Common myeloid progenitor, CD34-positive (primary cell): ENCODE measurements around the gene TCF25.

Experiments
- CTCF ChIA-PET: fragments of 350-600 bp; sonication (Branson Sonifier 250); formaldehyde crosslinking; loops from one replicate; lab custom pipeline; 2021; ENCODE audit warnings: antibody characterized with exemption; lab: Charles Lee
- POLR2A ChIA-PET: fragments of 350-600 bp; sonication (Branson Sonifier 250); formaldehyde crosslinking; loops from one replicate; lab custom pipeline; 2021; ENCODE audit warnings: antibody characterized with exemption; lab: Charles Lee
- DNase-seq, 3 donors: peaks; one replicate each; pipeline versions ENCODE4 v3.0.0 to v3.0.0-alpha.2; 2013
- H3K27ac ChIP-seq, 2 experiments: 1 replicate in 1 of 2; 2 replicates in 1 of 2; pipeline ENCODE4 v1.7.0; 2013; ENCODE audit warnings: inconsistent platforms in 2 of 2, low read length in 2 of 2, mild to moderate bottlenecking in 2 of 2, low read depth in 1 of 2, moderate library complexity in 1 of 2; ENCODE audit not compliant: severe bottlenecking in 2 of 2, insufficient read depth in 1 of 2, poor library complexity in 1 of 2
- H3K27me3 ChIP-seq, 5 experiments: replicated peaks in 2 of 5; 1 replicate in 3 of 5; 2 replicates in 2 of 5; pipeline versions ENCODE4 v1.6.1 to v1.7.0; 2013; ENCODE audit warnings: low read length in 4 of 5, mild to moderate bottlenecking in 2 of 5, moderate library complexity in 2 of 5, inconsistent platforms in 1 of 5; ENCODE audit not compliant: insufficient read depth in 5 of 5, control insufficient read depth in 4 of 5
- H3K36me3 ChIP-seq, 4 experiments: 1 replicate in 2 of 4; 2 replicates in 2 of 4; pipeline versions ENCODE4 v1.6.1 to v1.7.0; 2013; ENCODE audit warnings: low read length in 3 of 4, control low read depth in 1 of 4, mild to moderate bottlenecking in 1 of 4; ENCODE audit not compliant: control insufficient read depth in 4 of 4, insufficient read depth in 4 of 4
- H3K4me1 ChIP-seq, 4 experiments: 1 replicate in 3 of 4; 2 replicates in 1 of 4; pipeline versions ENCODE4 v1.6.1 to v1.7.1; 2013; ENCODE audit warnings: low read length in 3 of 4, mild to moderate bottlenecking in 3 of 4, control low read depth in 1 of 4, inconsistent platforms in 1 of 4, moderate library complexity in 1 of 4; ENCODE audit not compliant: control insufficient read depth in 4 of 4, insufficient read depth in 4 of 4; ENCODE audit errors: control extremely low read depth in 1 of 4
- H3K4me3 ChIP-seq, 7 experiments: 1 replicate in 4 of 7; 2 replicates in 3 of 7; pipeline versions ENCODE4 v1.5.1 to v1.7.0; 2013; ENCODE audit warnings: mild to moderate bottlenecking in 7 of 7, low read length in 6 of 7, moderate library complexity in 6 of 7, inconsistent platforms in 2 of 7, low read depth in 2 of 7, control low read depth in 1 of 7; ENCODE audit not compliant: insufficient read depth in 4 of 7, control insufficient read depth in 1 of 7; ENCODE audit errors: extremely low read depth in 1 of 7
- H3K9me3 ChIP-seq, 5 experiments: 1 replicate in 4 of 5; 2 replicates in 1 of 5; pipeline versions ENCODE4 v1.6.1 to v1.7.1; 2013; ENCODE audit warnings: low read length in 4 of 5, mild to moderate bottlenecking in 2 of 5, inconsistent platforms in 1 of 5, low read depth in 1 of 5, moderate library complexity in 1 of 5; ENCODE audit not compliant: control insufficient read depth in 4 of 5, insufficient read depth in 2 of 5; ENCODE audit errors: control extremely low read depth in 1 of 5
- WGBS: methylation state at CpG from one replicate; pipeline ENCODE4 v1.1.5; 2013; ENCODE audit not compliant: insufficient coverage; 5-methylcytosine and 5-hydroxymethylcytosine counted together

Gene TCF25

GRCh38 chr16:89958596-89958995, 85.2 kb downstream of the TCF25 start:
- H3K27ac ChIP-seq = no peak overlapping the region
- peaks cover 0 to 22% (median under 1%) of the 10 kb centered on the region in 4 experiments for H3K4me1 ChIP-seq
- DNase-seq = no peak
- ChIA-PET POLR2A (no interaction called here), CTCF (interaction anchor here (1.6 kb wide), 1 partner anchor 11 kb away, joined by 4 read pairs; no protein-coding TSS in a partner anchor)
- H3K27me3 ChIP-seq = no peaks in the 10 kb centered on the region
- H3K9me3 ChIP-seq = no peaks in the 10 kb centered on the region
- WGBS = 95% methylated on average over 10 of the region's 10 CpGs
- peaks cover 0 to 40% (median 25%) of the 10 kb centered on the region in 4 experiments for H3K36me3 ChIP-seq
- no peak overlapping the region for H3K4me3 ChIP-seq

GRCh38 chr16:89960966-89961365, 87.6 kb downstream of the TCF25 start:
- peaks cover 0 to 16% (median under 1%) of the 10 kb centered on the region in 4 experiments for H3K4me1 ChIP-seq
- ChIA-PET POLR2A (no interaction called here), CTCF (interaction anchor here (0.6 to 1.5 kb wide), 3 partner anchors 9 to 29 kb away, joined by 3 to 6 read pairs (median 4); no protein-coding TSS in a partner anchor)
- peaks cover 0 to 37% (median 23%) of the 10 kb centered on the region in 4 experiments for H3K36me3 ChIP-seq
- H3K27me3 ChIP-seq = no peaks in the 10 kb centered on the region
- WGBS = 97% methylated on average over 13 of the region's 13 CpGs
- no peak overlapping the region for H3K27ac ChIP-seq
- H3K9me3 ChIP-seq = no peaks in the 10 kb centered on the region
- no peak overlapping the region for H3K4me3 ChIP-seq
- DNase-seq = no peak
